GM19395 (cell line): ENCODE data around the gene LCE3E.
"Not testable (repeated sequence)": the region's sequence is repeated elsewhere in the genome, so short reads cannot be mapped to it uniquely, and the experiment has no call there.

Source experiments
- ATAC-seq: cut with Tn5 transposase; IDR thresholded peaks from one replicate; pipeline ENCODE4 v1.9.1; 2021; ENCODE audit warnings: mild to moderate bottlenecking, moderate library complexity; ENCODE audit not compliant: unreplicated experiment

The LCE3E gene

GRCh38 chr1:152566681-152567080 is at the start of gene LCE3E:
LCE3E (minus strand) TSS chr1:152566780; CDS start chr1:152566208, 572 bp downstream.
- no peak for ATAC-seq

- ATAC-seq, result no peak
These were observed 46.9 kb upstream of the LCE3E start, which contains the start of gene LCE3B for GRCh38 chr1:152613511-152613910. LCE3B (plus strand) TSS chr1:152613811; CDS start chr1:152613811, 0 bp downstream.

- ATAC-seq, result no peak
These were observed 33.4 kb upstream of the LCE3E start, which contains the start of gene LCE3C for GRCh38 chr1:152599934-152600333. LCE3C (plus strand) TSS chr1:152600234; CDS start chr1:152600732, 498 bp downstream.

- ATAC-seq, result no peak
These were observed 30.4 kb upstream of the LCE3E start for GRCh38 chr1:152596986-152597385.

GRCh38 chr1:152585586-152585985 is 19.0 kb upstream of the LCE3E start:
- ATAC-seq, result no peak

GRCh38 chr1:152582647-152583046 is 16.1 kb upstream of the LCE3E start:
- no peak for ATAC-seq

- no peak for ATAC-seq
These were observed 13.9 kb upstream of the LCE3E start, which contains the start of gene LCE3D for GRCh38 chr1:152580433-152580832. LCE3D (minus strand) TSS chr1:152580516; CDS start chr1:152579936, 580 bp downstream.

GRCh38 chr1:152579526-152579925 is 12.9 kb upstream of the LCE3E start:
- ATAC-seq, result not testable (repeated sequence)

- no peak for ATAC-seq
These were observed 10.6 kb upstream of the LCE3E start for GRCh38 chr1:152577168-152577567.

GRCh38 chr1:152565535-152566215 is 905 bp downstream of the LCE3E start:
- ATAC-seq, result no peak

- ATAC-seq, result no peak
These were observed 1.5 kb downstream of the LCE3E start for GRCh38 chr1:152565115-152565514.

GRCh38 chr1:152548358-152548757 is 18.2 kb downstream of the LCE3E start:
- not testable (repeated sequence) for ATAC-seq

GRCh38 chr1:152546704-152547103 is 19.9 kb downstream of the LCE3E start:
- ATAC-seq, result no peak

- no peak for ATAC-seq
These were observed 22.8 kb downstream of the LCE3E start for GRCh38 chr1:152543820-152544219.

GRCh38 chr1:152539901-152540300 is 26.7 kb downstream of the LCE3E start:
- no peak for ATAC-seq

- no peak for ATAC-seq
These were observed 29.1 kb downstream of the LCE3E start for GRCh38 chr1:152537496-152537895.

- ATAC-seq, result no peak
These were observed 30.8 kb downstream of the LCE3E start for GRCh38 chr1:152535774-152536173.

- ATAC-seq, result no peak
These were observed 33.1 kb downstream of the LCE3E start for GRCh38 chr1:152533327-152533938.

- no peak for ATAC-seq
These were observed 41.4 kb downstream of the LCE3E start for GRCh38 chr1:152525080-152525641.

- no peak for ATAC-seq
These were observed 46.0 kb downstream of the LCE3E start for GRCh38 chr1:152520561-152521090.

GRCh38 chr1:152519851-152520250 is 46.7 kb downstream of the LCE3E start:
- no peak for ATAC-seq
